H1 (cell line): ENCODE data around the gene LPCAT1. TPM values are rescaled to one million over a fixed set of nuclear protein-coding genes. Genes with fewer than 3 reads are reported as not detected.
A peak's percentile ranks its signal among the peaks of the same experiment; 100 is the strongest.

Experiments used
- ASH2L ChIP-seq: fragments of 200-600, 300-600 bp; sonication (generic); IDR thresholded peaks from one replicate; pipeline ENCODE4 v1.7.1; 2017; ENCODE audit warnings: low read length
- BCL11A ChIP-seq, 2 experiments: IDR thresholded peaks; one replicate each; pipeline ENCODE4 v1.6.1; 2011; ENCODE audit warnings: low read depth in 2 of 2, low read length in 2 of 2, mild to moderate bottlenecking in 2 of 2
- EGR1 ChIP-seq: IDR thresholded peaks from 2 replicates; pipeline ENCODE4 v1.6.1; 2011; ENCODE audit warnings: low read depth, low read length, borderline replicate concordance
- EP300 ChIP-seq, 2 experiments: IDR thresholded peaks; 1 replicate in 1 of 2; 2 replicates in 1 of 2; pipeline ENCODE4 v1.6.1; 2011 to 2012; ENCODE audit warnings: low read depth in 2 of 2, low read length in 2 of 2, mild to moderate bottlenecking in 2 of 2, borderline replicate concordance in 1 of 2, inconsistent platforms in 1 of 2, moderate library complexity in 1 of 2
- EZH2 ChIP-seq: fragments of 200-600 bp; sonication (generic); IDR thresholded peaks from 2 replicates; pipeline ENCODE4 v1.7.1; 2012; ENCODE audit warnings: low read depth, mild to moderate bottlenecking, moderate library complexity, low read length, inconsistent platforms; ENCODE audit not compliant: severe bottlenecking
- HDAC6 ChIP-seq: IDR thresholded peaks from one replicate; pipeline ENCODE4 v1.7.1; 2012; ENCODE audit warnings: low read depth, mild to moderate bottlenecking, inconsistent platforms, low read length, moderate library complexity
- JUN ChIP-seq: IDR thresholded peaks from 2 replicates; pipeline ENCODE4 v1.6.1; 2011; ENCODE audit warnings: low read depth, mild to moderate bottlenecking, improper control_type of control experiment, low read length
- KDM1A ChIP-seq: fragments of 200-600, 300-600 bp; sonication (generic); IDR thresholded peaks from 2 replicates; pipeline ENCODE4 v1.7.1; 2016; ENCODE audit warnings: mild to moderate bottlenecking, low read length, borderline replicate concordance
- KDM4A ChIP-seq: IDR thresholded peaks from one replicate; pipeline ENCODE4 v1.7.1; 2012; ENCODE audit warnings: low read depth, mild to moderate bottlenecking, moderate library complexity, low read length, inconsistent platforms; ENCODE audit not compliant: severe bottlenecking
- MAX ChIP-seq: IDR thresholded peaks from 2 replicates; pipeline ENCODE4 v1.6.1; 2012; ENCODE audit warnings: inconsistent platforms
- NANOG ChIP-seq: IDR thresholded peaks from 2 replicates; pipeline ENCODE4 v1.6.1; 2011; ENCODE audit warnings: low read length, low read depth, mild to moderate bottlenecking, inconsistent platforms; ENCODE audit not compliant: insufficient read depth, poor library complexity, severe bottlenecking
- NRF1 ChIP-seq: IDR thresholded peaks from 2 replicates; pipeline ENCODE4 v1.6.1; 2011; ENCODE audit warnings: mild to moderate bottlenecking, low read depth, low read length, improper control_type of control experiment
- PHF8 ChIP-seq: fragments of 200-600 bp; sonication (generic); conservative IDR thresholded peaks from 2 replicates; pipeline ENCODE4 v1.7.1; 2012; ENCODE audit warnings: low read depth, mild to moderate bottlenecking, inconsistent platforms, low read length, moderate library complexity
- POLR2AphosphoS5 ChIP-seq: IDR thresholded peaks from 2 replicates; pipeline ENCODE4 v1.6.1; 2011; ENCODE audit warnings: low read depth, low read length
- RAD21 ChIP-seq, 2 experiments: IDR thresholded peaks in 1 of 2; conservative IDR thresholded peaks in 1 of 2; 2 replicates each; pipeline ENCODE4 v1.6.1; 2011; ENCODE audit warnings: low read depth in 2 of 2, low read length in 2 of 2, improper control_type of control experiment in 1 of 2, inconsistent platforms in 1 of 2, mild to moderate bottlenecking in 1 of 2, moderate library complexity in 1 of 2
- RBBP5 ChIP-seq: IDR thresholded peaks from 2 replicates; pipeline ENCODE4 v1.7.1; 2012; ENCODE audit warnings: low read depth, mild to moderate bottlenecking, inconsistent platforms, low read length, moderate library complexity, borderline replicate concordance
- SAP30 ChIP-seq: fragments of 300-600 bp; sonication (generic); IDR thresholded peaks from 2 replicates; pipeline ENCODE4 v1.7.1; 2012; ENCODE audit warnings: low read length, moderate library complexity, mild to moderate bottlenecking, inconsistent platforms; ENCODE audit not compliant: insufficient read depth, insufficient replicate concordance
- SIN3A ChIP-seq, 2 experiments: IDR thresholded peaks in 1 of 2; conservative IDR thresholded peaks in 1 of 2; 2 replicates each; pipeline ENCODE4 v1.6.1; 2011 to 2012; ENCODE audit warnings: low read length in 2 of 2, improper control_type of control experiment in 1 of 2, low read depth in 1 of 2, mild to moderate bottlenecking in 1 of 2
- SP2 ChIP-seq: IDR thresholded peaks from 2 replicates; pipeline ENCODE4 v1.6.1; 2012; ENCODE audit warnings: mild to moderate bottlenecking, low read length, inconsistent platforms
- TAF7 ChIP-seq: optimal IDR thresholded peaks from 2 replicates; pipeline ENCODE3; 2011; ENCODE audit warnings: low read depth, mild to moderate bottlenecking, inconsistent platforms, low read length, moderate library complexity, borderline replicate concordance
- ZNF274 ChIP-seq: IDR thresholded peaks from 2 replicates; pipeline ENCODE4 v1.7.0; 2012; ENCODE audit warnings: low read length, borderline replicate concordance; ENCODE audit errors: extremely low read depth
- polyA plus RNA-seq, 7 experiments: library from polyadenylated mRNA; depleted of rRNA in 3 of 7; stranded (reverse) in 5 of 7; unstranded in 2 of 7; fragments of >200 nt in 5 of 7; fragments of 200-250 nt in 2 of 7; gene quantifications; 1 replicate in 5 of 7; 2 replicates in 1 of 7; 4 replicates in 1 of 7; pipeline versions ENCODE4 v1.2.1 to v1.2.3, GENCODE V29; 2011 to 2013; ENCODE audit warnings: missing spikeins in 2 of 7, mixed read lengths in 2 of 7
- total RNA-seq: library from RNA; stranded (reverse); fragmentation: NEBNext Ultra II Directional; extraction: Animal tissue kit (Norgen Biotek cat#: 25700); gene quantifications from 2 replicates; pipeline ENCODE4 v1.2.1, GENCODE V29; 2021
- TF ChIP-seq, protein P1 (sequence below): IDR thresholded peaks from 2 replicates; pipeline ENCODE4 v1.6.1; 2012; ENCODE audit warnings: inconsistent platforms

LPCAT1 gene
- total and polyA plus RNA-seq, 2 of the 8 experiments (the other 6 are each of a cell fraction or from before 2014, with no cell fraction given), result 107 to 260 TPM

GRCh38 chr5:1523793-1524480 is at the start of gene LPCAT1 (continued):
- TF ChIP-seq RAD21 (IDR thresholded peaks at IDR 0.05 in 1 of 2, conservative IDR thresholded peaks at IDR 0.05 in 1 of 2; ENCODE audit: low read depth in 2 of 2, low read length in 2 of 2), result peak in 1 of 2 experiments; percentile 7; a peak in 1 of 4 replicates
- TF ChIP-seq SAP30, result no peak
- no peak for TF ChIP-seq JUN
- TF ChIP-seq EP300 (IDR thresholded peaks at IDR 0.05; ENCODE audit: borderline replicate concordance in 1 of 2, low read depth in 2 of 2, low read length in 2 of 2), result no peak
- TF ChIP-seq MAX, result peak; percentile 80
- TF ChIP-seq RBBP5, result 0 out of 2 replicates have a peak, but pooled peaks have one; percentile 31
- TF ChIP-seq POLR2AphosphoS5, result no peak
- no peak for TF ChIP-seq EGR1
- no peak for TF ChIP-seq NANOG
- TF ChIP-seq KDM4A, result peak; percentile 38
- peak; percentile 59 for TF ChIP-seq NRF1
- no peak for TF ChIP-seq EZH2
- TF ChIP-seq, protein P1, sequence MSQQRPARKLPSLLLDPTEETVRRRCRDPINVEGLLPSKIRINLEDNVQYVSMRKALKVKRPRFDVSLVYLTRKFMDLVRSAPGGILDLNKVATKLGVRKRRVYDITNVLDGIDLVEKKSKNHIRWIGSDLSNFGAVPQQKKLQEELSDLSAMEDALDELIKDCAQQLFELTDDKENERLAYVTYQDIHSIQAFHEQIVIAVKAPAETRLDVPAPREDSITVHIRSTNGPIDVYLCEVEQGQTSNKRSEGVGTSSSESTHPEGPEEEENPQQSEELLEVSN, result peak; percentile 77
- TF ChIP-seq HDAC6, result no peak
- TF ChIP-seq TAF7, result no peak
- TF ChIP-seq SIN3A (conservative IDR thresholded peaks at IDR 0.05 in 1 of 2, IDR thresholded peaks at IDR 0.05 in 1 of 2; ENCODE audit: low read depth in 1 of 2, low read length in 2 of 2), result no peak
- TF ChIP-seq SP2, result no peak
- no peak for TF ChIP-seq ZNF274
- TF ChIP-seq ASH2L, result no peak
- no peak for TF ChIP-seq KDM1A
- TF ChIP-seq PHF8, result peak; percentile 56; the same call in 1 of the 2 replicates
- no peak for TF ChIP-seq BCL11A (IDR thresholded peaks at IDR 0.05; ENCODE audit: low read depth in 2 of 2, low read length in 2 of 2)
